ENCODE results near the gene YPEL3. TPM values are rescaled to one million over a fixed set of nuclear protein-coding genes. Genes with fewer than 3 reads are reported as not detected.

Gene YPEL3
- total RNA-seq, 4 donors from 2014 or later = 90.8 to 154 (median 125) TPM

DNA sequence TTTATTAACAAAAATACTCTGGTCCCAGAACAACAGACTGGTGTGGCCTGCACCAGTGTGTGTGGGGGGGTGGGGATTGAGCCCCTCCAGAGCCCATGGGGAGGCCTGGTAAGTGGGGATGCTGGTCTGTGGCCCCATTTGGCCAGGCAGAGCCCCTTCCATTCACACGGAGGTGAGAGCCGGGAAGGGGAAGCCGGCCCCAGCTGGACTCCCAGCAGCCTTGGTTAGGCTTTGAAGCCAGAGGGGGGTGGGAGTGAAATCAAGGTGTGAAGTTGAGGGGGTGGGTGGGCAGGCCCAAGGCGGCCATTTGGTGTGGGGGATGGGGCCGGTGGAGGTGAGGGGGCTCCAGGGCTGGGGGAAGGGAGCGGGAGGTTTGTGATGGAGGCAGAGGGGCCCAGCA is 10.2 kb downstream of the YPEL3 start:
- Histone ChIP-seq H3K4me3 (no peak overlapping the region), H3K27me3 (no peaks in the 10 kb centered on the region), H3K9me3 (no peaks in the 10 kb centered on the region), H3K4me1 (peaks cover 0 to 5% (median 2%) of the 10 kb centered on the region in 4 donors), H3K36me3 (peaks cover 0 to 39% (median 7%) of the 10 kb centered on the region in 4 donors), H3K27ac (no peak overlapping the region)
- in situ Hi-C loops (cut with MboI; ENCODE audit: low pct_ligation_motif_present in 1 of 4, low pct_unique_long_range_greater_than_20kb in 1 of 4, low sequenced_read_pairs in 3 of 4) = loop anchor here in 2 of 4 donors (25.0 kb wide), 2 partner anchors 326 to 551 kb away; partner anchors contain the start of gene ZNF771 (in 2 of the 2)
- 73% methylated on average over 6 of the region's 6 CpGs; no CpG with 5 or more reads in 1 of the 2 donors for WGBS, 2 donors (ENCODE audit: low coverage in 1 of 2)
- TF ChIP-seq POLR2A (IDR thresholded peaks at IDR 0.05) (no peak), EP300 (IDR thresholded peaks at IDR 0.05; ENCODE audit: low read depth) (no peak), POLR2AphosphoS5 (IDR thresholded peaks at IDR 0.05) (no peak)
- TF ChIP-seq, protein P1, sequence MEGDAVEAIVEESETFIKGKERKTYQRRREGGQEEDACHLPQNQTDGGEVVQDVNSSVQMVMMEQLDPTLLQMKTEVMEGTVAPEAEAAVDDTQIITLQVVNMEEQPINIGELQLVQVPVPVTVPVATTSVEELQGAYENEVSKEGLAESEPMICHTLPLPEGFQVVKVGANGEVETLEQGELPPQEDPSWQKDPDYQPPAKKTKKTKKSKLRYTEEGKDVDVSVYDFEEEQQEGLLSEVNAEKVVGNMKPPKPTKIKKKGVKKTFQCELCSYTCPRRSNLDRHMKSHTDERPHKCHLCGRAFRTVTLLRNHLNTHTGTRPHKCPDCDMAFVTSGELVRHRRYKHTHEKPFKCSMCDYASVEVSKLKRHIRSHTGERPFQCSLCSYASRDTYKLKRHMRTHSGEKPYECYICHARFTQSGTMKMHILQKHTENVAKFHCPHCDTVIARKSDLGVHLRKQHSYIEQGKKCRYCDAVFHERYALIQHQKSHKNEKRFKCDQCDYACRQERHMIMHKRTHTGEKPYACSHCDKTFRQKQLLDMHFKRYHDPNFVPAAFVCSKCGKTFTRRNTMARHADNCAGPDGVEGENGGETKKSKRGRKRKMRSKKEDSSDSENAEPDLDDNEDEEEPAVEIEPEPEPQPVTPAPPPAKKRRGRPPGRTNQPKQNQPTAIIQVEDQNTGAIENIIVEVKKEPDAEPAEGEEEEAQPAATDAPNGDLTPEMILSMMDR (IDR thresholded peaks at IDR 0.05) = no peak
- DNase-seq = no peak
- intact Hi-C loops (cut with DNase I; ENCODE audit: low total_unique reads) = no loop called here

- Histone ChIP-seq H3K4me1 (no peaks in the 10 kb centered on the region), H3K27ac (no peak overlapping the region), H3K36me3 (peaks cover 0 to 39% (median 7%) of the 10 kb centered on the region in 4 donors), H3K9me3 (no peaks in the 10 kb centered on the region), H3K27me3 (no peaks in the 10 kb centered on the region), H3K4me3 (no peak overlapping the region)
- WGBS, 2 donors (ENCODE audit: low coverage in 1 of 2) = 79% methylated on average over 3 of the region's 3 CpGs; no CpG with 5 or more reads in 1 of the 2 donors
- TF ChIP-seq POLR2A (IDR thresholded peaks at IDR 0.05) = no peak
- TF ChIP-seq EP300 (IDR thresholded peaks at IDR 0.05; ENCODE audit: low read depth) = no peak
- no peak for TF ChIP-seq POLR2AphosphoS5 (IDR thresholded peaks at IDR 0.05)
- TF ChIP-seq, protein P1 (IDR thresholded peaks at IDR 0.05) = no peak
- intact Hi-C loops (cut with DNase I; ENCODE audit: low total_unique reads) = no loop called here
- no peak for DNase-seq
- in situ Hi-C loops (cut with MboI; ENCODE audit: low pct_ligation_motif_present in 1 of 4, low pct_unique_long_range_greater_than_20kb in 1 of 4, low sequenced_read_pairs in 3 of 4) = loop anchor here in 2 of 4 donors (25.0 kb wide), 2 partner anchors 327 to 552 kb away; partner anchors contain the start of gene ZNF771 (in 2 of the 2)
Observed at GRCh38 chr16:30085247-30085646, 10.8 kb downstream of the YPEL3 start.

GRCh38 chr16:30084816-30085159 is 11.2 kb downstream of the YPEL3 start:
- DNase-seq = no peak
- Histone ChIP-seq H3K4me1 (no peaks in the 10 kb centered on the region), H3K36me3 (peaks cover 0 to 39% (median 7%) of the 10 kb centered on the region in 4 donors), H3K27ac (no peak overlapping the region), H3K9me3 (no peaks in the 10 kb centered on the region), H3K27me3 (no peaks in the 10 kb centered on the region), H3K4me3 (no peak overlapping the region)
- intact Hi-C loops (cut with DNase I; ENCODE audit: low total_unique reads) (no loop called here), in situ Hi-C loops (cut with MboI; ENCODE audit: low pct_ligation_motif_present in 1 of 4, low pct_unique_long_range_greater_than_20kb in 1 of 4, low sequenced_read_pairs in 3 of 4) (loop anchor here in 2 of 4 donors (25.0 kb wide), 2 partner anchors 328 to 553 kb away; partner anchors contain the start of gene ZNF771 (in 2 of the 2))
- WGBS, 2 donors (ENCODE audit: low coverage in 1 of 2) = 60 to 71% methylated on average over 1 to 17 of the region's 17 CpGs
- TF ChIP-seq POLR2A (IDR thresholded peaks at IDR 0.05) (no peak), POLR2AphosphoS5 (IDR thresholded peaks at IDR 0.05) (no peak), EP300 (IDR thresholded peaks at IDR 0.05; ENCODE audit: low read depth) (no peak)
- TF ChIP-seq, protein P1 (IDR thresholded peaks at IDR 0.05) = no peak

- no peak for DNase-seq
- H3K36me3 ChIP-seq = peaks cover 0 to 39% (median 7%) of the 10 kb centered on the region in 4 donors
- intact Hi-C loops (cut with DNase I; ENCODE audit: low total_unique reads) = no loop called here
Observed at GRCh38 chr16:30084096-30084815, 11.8 kb downstream of the YPEL3 start.

More at GRCh38 chr16:30084096-30084815, 11.8 kb downstream of the YPEL3 start:
- Histone ChIP-seq H3K4me3 (no peak overlapping the region), H3K27ac (no peak overlapping the region), H3K4me1 (no peaks in the 10 kb centered on the region), H3K9me3 (no peaks in the 10 kb centered on the region), H3K27me3 (no peaks in the 10 kb centered on the region)
- TF ChIP-seq POLR2A (IDR thresholded peaks at IDR 0.05) = no peak
- TF ChIP-seq, protein P1 (IDR thresholded peaks at IDR 0.05) = no peak
- TF ChIP-seq POLR2AphosphoS5 (IDR thresholded peaks at IDR 0.05) = no peak
- no peak for TF ChIP-seq EP300 (IDR thresholded peaks at IDR 0.05; ENCODE audit: low read depth)
- in situ Hi-C loops (cut with MboI; ENCODE audit: low pct_ligation_motif_present in 1 of 4, low pct_unique_long_range_greater_than_20kb in 1 of 4, low sequenced_read_pairs in 3 of 4) = loop anchor here in 2 of 4 donors (25.0 kb wide), 2 partner anchors 328 to 553 kb away; partner anchors contain the start of gene ZNF771 (in 2 of the 2)
- 85% methylated on average over 16 of the region's 18 CpGs; no CpG with 5 or more reads in 1 of the 2 donors for WGBS, 2 donors (ENCODE audit: low coverage in 1 of 2)

Measured in transverse colon (tissue), 4 donors.